Colonic mucosa (tissue), 4 donors: ENCODE results near the gene P4HB. TPM values are rescaled to one million over a fixed set of nuclear protein-coding genes. Genes with fewer than 3 reads are reported as not detected.

Experiments used
- DNase-seq: peaks from one replicate; pipeline ENCODE4 v3.0.0-alpha.2; 2020
- H3K27ac ChIP-seq: fragments of 200-600 bp; one replicate; pipeline ENCODE4 v1.8.0; 2021
- H3K27me3 ChIP-seq: fragments of 200-600 bp; one replicate; pipeline ENCODE4 v1.8.0; 2021
- H3K36me3 ChIP-seq: fragments of 200-600 bp; one replicate; pipeline ENCODE4 v1.8.0; 2021
- H3K4me1 ChIP-seq: fragments of 200-600 bp; one replicate; pipeline ENCODE4 v1.8.0; 2021; ENCODE audit warnings: mild to moderate bottlenecking
- H3K4me3 ChIP-seq: fragments of 200-600 bp; one replicate; pipeline ENCODE4 v1.8.0; 2021
- H3K9ac ChIP-seq, 2 donors: one replicate each; pipeline ENCODE4 v1.7.0; 2013; ENCODE audit warnings: control low read depth in 2 of 2, low read depth in 2 of 2, low read length in 2 of 2
- H3K9me3 ChIP-seq: fragments of 200-600 bp; one replicate; pipeline ENCODE4 v1.8.0; 2021
- intact Hi-C: fragments of 100-400 bp; cut with DNase I; formaldehyde crosslinking; loops from one replicate; pipeline ENCODE4 v1.14.1; 2022
- total RNA-seq, 2 donors: library from RNA; stranded (reverse); fragmentation: NEBNext Ultra II Directional in 1 of 2; extraction: Animal tissue kit (Norgen Biotek cat#: 25700) in 1 of 2; gene quantifications; one replicate each; pipeline ENCODE4 v1.2.1, GENCODE V29; 2021
- TF ChIP-seq, protein P1 (sequence below): fragments of 200-600 bp; IDR thresholded peaks from one replicate; pipeline ENCODE4 v1.8.0; 2022; ENCODE audit warnings: antibody characterized with exemption, mild to moderate bottlenecking
- donor health status: healthy.
- donor health status: DM: no; HTN: no; CAD: no.
- donor health status: DM: no; HTN: no; CAD: no.

The P4HB gene
- total RNA-seq, 2 donors from 2014 or later: 719 to 1,051 TPM

DNA sequence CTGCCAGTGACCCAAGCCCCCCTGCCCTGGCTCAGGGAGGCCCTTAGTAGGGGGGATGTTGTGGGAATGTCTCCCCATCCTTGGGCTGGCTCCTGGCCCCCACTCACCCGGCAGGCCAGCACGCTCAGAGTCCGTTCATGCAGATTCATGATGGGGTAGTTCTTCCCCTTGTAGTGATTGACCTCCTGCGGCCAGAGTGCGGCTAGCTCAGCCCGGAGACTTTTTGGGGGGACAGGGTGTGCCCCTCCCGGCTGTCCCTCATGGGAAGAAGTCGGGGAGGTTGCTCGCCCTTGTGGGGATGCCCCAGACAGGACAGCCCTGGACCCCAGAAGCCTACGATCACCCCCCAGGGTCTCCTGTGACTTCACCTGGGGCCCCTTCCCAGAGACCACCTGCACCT, 45.7 kb upstream of the P4HB start:
- Histone ChIP-seq H3K9ac (no peak overlapping the region), H3K36me3 (no peaks in the 10 kb centered on the region)

DNA sequence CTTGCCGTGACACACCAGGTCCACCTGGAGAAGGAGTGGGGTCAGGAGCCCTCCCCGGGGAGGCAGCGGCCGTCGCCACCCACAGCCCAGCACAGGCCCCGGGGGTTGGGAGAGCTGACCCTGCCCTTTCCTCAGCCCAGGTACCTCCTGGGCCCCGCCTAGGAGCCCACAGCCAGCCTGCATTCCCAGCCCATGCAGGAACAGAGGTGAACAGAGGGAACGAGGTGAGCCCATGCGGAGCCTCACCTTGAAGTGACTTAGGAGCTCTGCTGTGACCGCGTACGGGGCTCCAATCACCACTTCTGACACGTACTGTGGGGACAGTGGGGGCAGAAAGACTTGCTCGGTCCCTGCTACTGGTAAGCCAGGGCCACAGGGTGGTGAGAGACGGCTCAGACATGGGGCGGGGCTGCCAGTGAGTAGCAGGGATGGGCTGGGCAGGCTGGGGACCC, 45.1 kb upstream of the P4HB start:
- H3K27ac ChIP-seq: no peak overlapping the region
- H3K4me1 ChIP-seq: no peaks in the 10 kb centered on the region
- H3K4me3 ChIP-seq: no peak overlapping the region
- H3K9ac ChIP-seq: no peak overlapping the region
- no peak for DNase-seq
- intact Hi-C loops: no loop called here
- no peaks in the 10 kb centered on the region for H3K36me3 ChIP-seq
- H3K9me3 ChIP-seq: no peaks in the 10 kb centered on the region
- peaks cover 4% of the 10 kb centered on the region for H3K27me3 ChIP-seq
- TF ChIP-seq, protein P1, sequence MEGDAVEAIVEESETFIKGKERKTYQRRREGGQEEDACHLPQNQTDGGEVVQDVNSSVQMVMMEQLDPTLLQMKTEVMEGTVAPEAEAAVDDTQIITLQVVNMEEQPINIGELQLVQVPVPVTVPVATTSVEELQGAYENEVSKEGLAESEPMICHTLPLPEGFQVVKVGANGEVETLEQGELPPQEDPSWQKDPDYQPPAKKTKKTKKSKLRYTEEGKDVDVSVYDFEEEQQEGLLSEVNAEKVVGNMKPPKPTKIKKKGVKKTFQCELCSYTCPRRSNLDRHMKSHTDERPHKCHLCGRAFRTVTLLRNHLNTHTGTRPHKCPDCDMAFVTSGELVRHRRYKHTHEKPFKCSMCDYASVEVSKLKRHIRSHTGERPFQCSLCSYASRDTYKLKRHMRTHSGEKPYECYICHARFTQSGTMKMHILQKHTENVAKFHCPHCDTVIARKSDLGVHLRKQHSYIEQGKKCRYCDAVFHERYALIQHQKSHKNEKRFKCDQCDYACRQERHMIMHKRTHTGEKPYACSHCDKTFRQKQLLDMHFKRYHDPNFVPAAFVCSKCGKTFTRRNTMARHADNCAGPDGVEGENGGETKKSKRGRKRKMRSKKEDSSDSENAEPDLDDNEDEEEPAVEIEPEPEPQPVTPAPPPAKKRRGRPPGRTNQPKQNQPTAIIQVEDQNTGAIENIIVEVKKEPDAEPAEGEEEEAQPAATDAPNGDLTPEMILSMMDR: no peak

More for the DNA sequence above, 45.7 kb upstream of the P4HB start:
- Histone ChIP-seq H3K4me3 (no peak overlapping the region), H3K27me3 (peaks cover 4% of the 10 kb centered on the region), H3K9me3 (no peaks in the 10 kb centered on the region), H3K4me1 (no peaks in the 10 kb centered on the region), H3K27ac (no peak overlapping the region)
- DNase-seq: no peak
- TF ChIP-seq, protein P1: no peak
- intact Hi-C loops: no loop called here

DNA sequence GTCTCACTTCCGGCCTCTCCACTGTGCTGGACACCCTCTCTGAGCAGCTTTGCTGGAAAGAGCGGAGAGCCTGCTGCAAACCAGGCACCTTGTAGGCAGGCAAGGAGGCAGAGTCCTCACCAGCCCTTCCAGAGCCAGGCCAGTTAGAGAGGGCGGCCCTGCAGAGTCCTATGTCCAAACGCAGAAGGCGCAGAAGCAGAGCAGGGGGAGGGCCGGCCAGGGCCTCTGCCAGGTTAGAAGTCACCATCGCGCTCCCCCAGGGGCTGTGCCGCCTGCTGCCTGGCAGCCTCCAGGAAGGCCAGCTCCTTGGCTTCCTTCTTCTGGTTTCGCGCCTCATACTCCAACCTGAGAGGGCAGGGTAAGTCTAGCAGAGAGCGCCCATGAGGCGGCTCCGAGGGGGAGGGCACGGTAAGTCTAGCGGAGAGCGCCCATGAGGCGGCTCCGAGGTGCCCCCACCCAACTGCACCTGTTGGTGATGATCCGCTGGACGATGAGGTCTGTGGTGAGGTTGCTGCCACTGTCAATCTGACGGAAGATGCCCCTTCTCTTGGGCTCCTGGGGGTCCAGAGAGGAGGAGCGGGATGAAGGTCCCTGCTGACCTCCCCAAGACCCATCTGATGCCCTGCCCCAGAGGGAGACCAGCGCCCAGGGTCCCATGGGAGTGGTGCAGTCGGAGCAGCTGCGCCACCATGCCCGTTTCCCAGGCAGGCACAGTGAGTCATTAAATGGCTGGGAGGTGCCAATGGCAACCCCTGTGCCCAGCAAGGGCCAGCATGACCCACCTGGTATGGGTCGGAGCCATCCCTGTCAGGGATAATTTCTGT, 44.5 kb upstream of the P4HB start:
- TF ChIP-seq, protein P1: no peak
- Histone ChIP-seq H3K4me1 (no peaks in the 10 kb centered on the region), H3K9me3 (no peaks in the 10 kb centered on the region), H3K27me3 (peaks cover 4% of the 10 kb centered on the region), H3K9ac (no peak overlapping the region), H3K4me3 (no peak overlapping the region), H3K36me3 (no peaks in the 10 kb centered on the region), H3K27ac (no peak overlapping the region)
- intact Hi-C loops: no loop called here
- DNase-seq: no peak

DNA sequence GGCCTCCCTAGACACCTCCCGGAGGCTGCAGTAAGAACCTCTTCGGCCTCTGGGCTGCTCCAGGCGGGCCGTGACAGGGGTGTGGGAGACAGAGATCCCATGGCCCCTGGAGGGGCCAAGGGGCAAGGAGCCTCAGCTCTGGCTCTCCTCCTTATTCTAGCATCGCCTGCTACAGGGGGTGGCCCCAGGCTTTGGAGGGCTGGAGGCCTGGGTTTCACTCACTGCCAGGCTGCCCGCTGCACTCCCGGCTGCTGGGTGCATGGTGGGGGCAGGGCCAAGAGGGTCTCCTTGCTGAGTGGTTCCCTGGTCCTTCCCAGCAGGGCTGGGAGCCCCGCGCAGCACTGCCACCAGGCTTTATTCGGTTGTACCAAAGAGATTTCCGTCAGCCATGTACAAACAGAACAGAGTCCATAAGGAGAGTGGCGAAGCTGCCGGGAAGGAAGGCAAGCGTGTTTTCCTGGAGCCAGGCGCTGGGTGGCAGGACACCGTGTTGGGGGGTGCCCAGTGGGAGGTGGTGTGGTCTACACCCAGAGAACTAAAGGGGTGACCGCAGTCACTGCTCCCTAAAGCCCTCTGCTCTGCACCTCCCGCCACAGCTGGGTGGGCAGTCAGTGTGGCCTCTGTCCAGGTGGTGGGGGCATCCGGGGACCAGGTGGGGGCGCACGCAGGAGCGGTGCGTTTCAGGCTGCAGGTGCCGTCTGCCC, 43.7 kb upstream of the P4HB start:
- Histone ChIP-seq H3K4me1 (no peaks in the 10 kb centered on the region), H3K4me3 (no peak overlapping the region), H3K9me3 (no peaks in the 10 kb centered on the region), H3K9ac (no peak overlapping the region), H3K36me3 (no peaks in the 10 kb centered on the region), H3K27me3 (peaks cover 4% of the 10 kb centered on the region), H3K27ac (no peak overlapping the region)
- no peak for DNase-seq
- TF ChIP-seq, protein P1: no peak
- intact Hi-C loops: no loop called here

DNA sequence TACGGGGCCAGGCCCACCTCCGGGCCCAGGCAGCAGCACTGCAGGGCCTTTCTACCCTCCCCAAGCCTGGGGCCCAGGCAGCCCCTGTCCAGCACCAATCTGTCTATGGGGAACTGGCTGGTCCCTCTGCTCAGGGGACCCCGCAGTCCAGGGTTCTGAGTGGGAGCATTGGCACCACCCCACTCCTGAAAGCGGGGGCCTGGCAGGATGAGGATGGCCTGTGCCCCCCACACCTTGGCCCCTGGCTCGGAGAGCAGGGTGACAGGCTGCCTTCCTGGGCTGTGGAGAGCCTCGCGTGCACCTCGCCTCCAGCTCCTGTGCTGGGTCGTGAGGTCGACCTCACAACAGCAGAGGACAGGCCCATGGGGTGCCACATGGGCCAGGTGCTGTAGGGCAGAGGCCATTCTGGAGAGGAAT, 43.1 kb upstream of the P4HB start:
- DNase-seq: no peak
- H3K9ac ChIP-seq: no peak overlapping the region
- H3K9me3 ChIP-seq: no peaks in the 10 kb centered on the region
- no peak overlapping the region for H3K27ac ChIP-seq
- no peaks in the 10 kb centered on the region for H3K36me3 ChIP-seq
- H3K4me1 ChIP-seq: no peaks in the 10 kb centered on the region
- peaks cover 4% of the 10 kb centered on the region for H3K27me3 ChIP-seq
- no peak overlapping the region for H3K4me3 ChIP-seq
- intact Hi-C loops: no loop called here
- TF ChIP-seq, protein P1: no peak
